Activated naive CD4-positive, alpha-beta T cell (primary cell): ENCODE data around the gene PPA2.
"Not testable (repeated sequence)": the region's sequence is repeated elsewhere in the genome, so short reads cannot be mapped to it uniquely, and the experiment has no call there.

ENCODE experiments used
- DNase-seq, 4 experiments: peaks; one replicate each; lab custom pipeline; 2025; lab: John Stamatoyannopoulos, UW

The PPA2 gene

GRCh38 chr4:105473324-105474098, at the start of gene PPA2:
Gene PPA2, minus strand, starts transcription at chr4:105474062. Its CDS starts 12 bp downstream, at chr4:105474050.
- DNase-seq: peak; percentile 57 to 75 (median 63)

DNA sequence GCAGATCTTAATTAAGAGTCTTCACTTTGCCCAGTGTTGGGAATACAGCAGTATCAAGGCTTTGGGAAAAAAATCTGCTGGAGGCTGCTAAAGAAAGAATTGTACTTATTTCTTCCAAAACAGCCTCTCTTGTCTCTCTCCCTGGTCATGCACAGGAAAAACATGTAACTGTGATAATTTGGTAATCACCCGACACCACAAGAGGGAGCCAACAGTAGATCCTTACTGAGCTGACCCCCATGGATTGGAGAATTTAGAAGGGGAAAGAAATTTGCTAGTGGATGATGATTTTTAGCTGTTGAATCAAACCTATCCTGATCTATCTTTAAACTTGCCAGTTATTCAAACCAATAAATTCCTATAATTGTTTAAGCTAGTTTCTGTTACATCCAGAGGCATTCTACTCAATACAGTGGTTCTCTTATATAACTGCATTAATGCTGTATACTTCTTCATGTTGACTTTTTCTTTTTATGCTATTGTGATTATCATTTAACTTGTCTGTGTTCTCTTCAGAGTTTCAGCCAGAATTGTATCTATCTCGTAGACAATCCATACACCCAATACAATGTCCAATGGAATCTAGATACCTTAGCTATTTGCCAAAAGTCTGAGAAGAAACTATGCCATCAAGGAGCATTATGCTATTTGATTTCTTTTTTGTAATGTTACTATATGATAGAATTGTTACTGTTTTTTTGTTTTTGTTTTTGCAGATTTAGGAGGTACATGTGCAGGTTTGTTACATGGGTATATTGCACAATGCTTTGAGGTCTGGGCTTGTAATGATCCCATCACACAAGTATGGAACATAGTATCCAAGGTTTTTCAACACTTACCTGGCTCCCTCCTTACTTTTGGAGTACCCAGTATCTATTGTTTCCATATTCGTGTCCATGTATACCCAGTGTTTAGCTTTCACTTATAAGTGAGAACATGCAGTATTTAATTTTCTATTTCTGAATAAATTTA, 47.2 kb upstream of the PPA2 start:
- no peak for DNase-seq

GRCh38 chr4:105510245-105510644, 36.4 kb upstream of the PPA2 start:
- DNase-seq: no peak

GRCh38 chr4:105509714-105510113, 35.9 kb upstream of the PPA2 start:
- no peak for DNase-seq

DNA sequence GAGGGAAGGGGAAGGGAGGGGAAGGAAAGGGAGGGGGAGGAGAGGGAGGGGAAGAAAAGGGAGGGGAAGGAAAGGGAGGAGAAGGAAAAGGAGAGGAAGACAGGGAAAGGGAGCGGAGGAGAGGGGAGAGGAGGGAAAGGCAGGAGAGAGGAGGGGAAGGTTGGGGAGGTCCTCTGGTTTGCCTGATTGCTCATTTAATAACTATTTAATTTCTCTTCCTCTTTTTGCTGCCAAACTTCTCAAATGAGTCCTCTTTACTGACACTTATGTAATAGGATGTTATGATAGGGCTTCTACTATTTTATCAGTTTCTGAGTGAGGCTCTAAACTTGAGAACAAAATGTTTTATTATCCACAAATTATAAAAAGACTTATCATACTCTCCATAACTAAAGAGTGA, 35.4 kb upstream of the PPA2 start:
- no peak for DNase-seq

GRCh38 chr4:105504744-105505143, 30.9 kb upstream of the PPA2 start:
- DNase-seq: no peak

- no peak for DNase-seq
These were observed 29.6 kb upstream of the PPA2 start for GRCh38 chr4:105503484-105503883.

- no peak for DNase-seq
These were observed 23.0 kb upstream of the PPA2 start for GRCh38 chr4:105496899-105497298.

- DNase-seq: no peak
These were observed 21.8 kb upstream of the PPA2 start for GRCh38 chr4:105495667-105496066.

GRCh38 chr4:105490523-105490922, 16.7 kb upstream of the PPA2 start:
- no peak for DNase-seq

GRCh38 chr4:105483840-105484239, 10.0 kb upstream of the PPA2 start:
- no peak for DNase-seq

DNA sequence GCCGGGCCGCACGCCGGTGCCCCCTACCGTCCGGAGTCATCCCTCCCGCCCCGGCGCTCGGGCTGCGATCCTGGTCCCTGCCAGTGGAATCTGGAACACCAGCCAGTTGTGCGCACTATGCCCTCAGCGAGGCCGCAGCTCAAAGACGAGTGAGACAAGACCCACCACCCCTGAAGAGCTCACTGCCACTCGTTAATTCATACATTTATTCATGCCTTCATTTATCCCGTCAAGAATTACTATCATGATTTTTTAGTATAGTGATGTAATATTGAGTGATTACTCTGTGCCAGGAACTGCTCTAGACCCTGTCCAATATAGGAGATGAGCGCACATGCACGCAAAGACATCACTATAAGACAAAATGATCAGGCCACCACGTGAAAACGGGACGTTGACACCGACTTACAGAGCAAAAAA, 247 bp upstream of the PPA2 start:
- DNase-seq: no peak

DNA sequence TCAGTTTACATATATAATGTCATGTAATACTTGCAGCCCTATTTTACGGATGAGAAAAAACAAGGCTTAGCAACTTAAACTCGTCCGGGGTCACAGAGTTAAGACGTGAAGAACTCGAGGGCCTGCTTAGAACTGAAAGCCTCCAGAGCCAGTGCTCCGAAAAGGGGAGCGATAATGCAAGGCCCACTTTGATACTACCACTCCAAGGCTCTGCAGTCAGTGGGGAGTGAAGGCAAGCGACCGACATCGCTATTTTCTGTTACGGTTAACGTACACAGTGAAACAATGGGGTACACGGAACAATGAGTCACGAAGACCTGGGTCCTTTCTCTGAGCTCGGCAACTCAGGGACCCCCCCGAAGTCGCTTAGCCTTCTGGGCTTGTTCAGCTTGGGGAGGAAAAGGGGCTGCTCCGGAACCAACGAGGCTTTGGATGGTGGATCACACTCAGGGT, 965 bp downstream of the PPA2 start:
- peak in 2 of 4 experiments; percentile 44 to 62 for DNase-seq

DNA sequence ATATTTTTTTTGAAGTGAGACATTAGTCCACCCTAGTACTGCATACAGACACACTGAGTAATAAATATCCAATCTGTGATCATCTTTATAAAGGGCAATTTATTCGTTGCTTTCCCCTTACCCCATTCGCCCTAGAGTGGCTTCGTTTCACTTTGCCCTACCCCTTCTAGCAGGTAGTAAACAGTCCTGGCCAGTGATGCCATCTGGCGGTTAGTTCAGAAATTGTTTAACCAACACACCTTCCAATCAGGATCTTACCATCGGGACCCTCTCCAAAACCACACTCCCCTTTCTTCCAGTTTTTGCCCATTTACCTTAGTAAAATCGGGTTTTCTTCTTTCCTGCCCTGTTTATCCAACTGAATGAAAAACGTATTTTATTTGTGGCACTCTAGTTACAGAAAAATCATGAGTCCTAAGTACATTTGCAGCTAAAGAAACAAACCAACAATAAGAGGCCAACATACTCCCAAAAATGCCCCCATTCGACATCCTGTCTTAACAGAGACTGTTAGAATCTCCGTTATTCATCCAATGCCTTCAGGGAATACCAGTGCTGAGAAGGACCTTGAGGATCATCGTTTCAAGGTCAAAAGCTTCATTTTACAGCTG, 2.2 kb downstream of the PPA2 start:
- peak in 3 of 4 experiments; percentile 17 to 38 (median 28) for DNase-seq

GRCh38 chr4:105470766-105471165, 3.1 kb downstream of the PPA2 start:
- DNase-seq: no peak

DNA sequence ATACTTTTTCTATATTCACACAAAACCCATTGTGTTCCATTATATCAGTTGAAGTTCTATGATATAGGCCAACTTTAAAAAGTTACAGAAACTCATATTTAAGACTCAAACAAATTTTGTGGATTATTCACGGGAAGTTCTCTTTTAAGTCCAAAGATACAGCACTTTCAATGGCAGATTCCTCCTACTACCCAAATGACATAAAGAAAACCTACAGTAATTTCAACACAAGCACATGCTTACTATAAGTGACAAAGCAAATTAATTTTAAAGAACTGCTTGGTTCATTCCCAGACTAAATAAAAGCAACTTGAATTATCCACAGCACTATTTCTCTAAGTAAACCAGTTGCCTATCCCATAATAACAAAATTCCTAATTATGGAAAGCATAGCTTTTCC, 4.1 kb downstream of the PPA2 start:
- DNase-seq: no peak

GRCh38 chr4:105466580-105466979, 7.3 kb downstream of the PPA2 start:
- no peak for DNase-seq

- not testable (repeated sequence) for DNase-seq
These were observed 9.3 kb downstream of the PPA2 start for GRCh38 chr4:105464563-105464962.

- no peak for DNase-seq
These were observed 11.3 kb downstream of the PPA2 start for GRCh38 chr4:105462576-105462975.

DNA sequence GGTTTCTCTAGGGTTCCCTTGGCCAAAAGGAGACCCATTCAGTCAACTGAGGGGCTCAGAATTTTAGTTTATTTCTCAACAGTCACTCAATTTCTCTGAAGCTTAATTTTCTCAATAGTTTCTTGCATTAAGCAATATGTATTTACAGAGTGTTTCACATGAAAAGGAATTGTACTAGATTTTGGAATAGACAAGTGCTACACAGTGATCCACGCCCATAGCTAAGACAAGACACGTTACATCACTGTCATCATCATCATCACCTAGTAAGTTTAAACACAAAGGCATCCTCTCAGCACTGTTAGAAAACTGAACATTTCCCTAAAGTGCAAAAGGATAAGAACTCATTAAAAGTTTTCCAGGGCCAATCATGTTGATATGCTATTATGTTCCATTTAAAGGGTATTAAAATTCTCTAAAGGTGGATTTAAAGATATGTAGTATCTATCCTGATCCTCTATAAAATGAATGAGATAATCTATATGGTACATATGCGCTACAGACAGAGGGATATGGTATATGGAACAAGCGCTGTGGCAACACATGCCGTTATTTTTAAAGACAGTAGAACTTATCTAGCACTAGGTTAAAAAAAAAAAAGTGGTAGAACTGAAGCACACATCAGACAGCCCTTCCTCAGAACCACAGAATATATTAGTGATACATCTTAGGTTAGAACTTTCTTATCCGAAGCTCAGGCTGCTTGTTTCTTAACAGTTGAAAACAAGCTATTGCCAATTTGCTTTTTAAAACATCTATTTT, 12.1 kb downstream of the PPA2 start:
- DNase-seq: no peak

DNA sequence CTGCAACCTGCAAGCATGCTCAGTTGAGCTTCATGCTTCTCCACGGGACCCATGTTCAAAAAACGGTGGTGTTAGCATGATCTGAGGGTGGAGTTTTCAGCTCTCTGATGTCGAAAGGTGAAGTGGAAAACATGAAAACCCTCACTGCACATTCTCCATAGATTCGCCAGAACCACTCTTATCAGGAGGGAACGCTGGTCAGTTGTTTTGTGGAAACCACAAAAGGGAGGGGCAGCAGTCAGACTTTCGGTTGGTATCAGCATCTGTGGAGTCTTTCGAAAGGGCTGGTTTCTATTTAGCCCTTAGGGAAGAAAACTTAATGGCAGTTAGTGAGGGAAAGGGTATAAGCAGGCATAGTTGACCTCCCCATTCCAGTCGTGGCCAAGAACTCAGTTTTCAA, 12.6 kb downstream of the PPA2 start:
- no peak for DNase-seq

- no peak for DNase-seq
These were observed 13.6 kb downstream of the PPA2 start for GRCh38 chr4:105460306-105460705.
